ENCODE data around the gene FGF18. TPM values are rescaled to one million over a fixed set of nuclear protein-coding genes. Genes with fewer than 3 reads are reported as not detected.
A peak's percentile ranks its signal among the peaks of the same experiment; 100 is the strongest.
"Not testable (repeated sequence)": the region's sequence is repeated elsewhere in the genome, so short reads cannot be mapped to it uniquely, and the experiment has no call there.

The FGF18 gene
- total RNA-seq, 2 donors from 2014 or later: 0.41 to 0.51 TPM

DNA sequence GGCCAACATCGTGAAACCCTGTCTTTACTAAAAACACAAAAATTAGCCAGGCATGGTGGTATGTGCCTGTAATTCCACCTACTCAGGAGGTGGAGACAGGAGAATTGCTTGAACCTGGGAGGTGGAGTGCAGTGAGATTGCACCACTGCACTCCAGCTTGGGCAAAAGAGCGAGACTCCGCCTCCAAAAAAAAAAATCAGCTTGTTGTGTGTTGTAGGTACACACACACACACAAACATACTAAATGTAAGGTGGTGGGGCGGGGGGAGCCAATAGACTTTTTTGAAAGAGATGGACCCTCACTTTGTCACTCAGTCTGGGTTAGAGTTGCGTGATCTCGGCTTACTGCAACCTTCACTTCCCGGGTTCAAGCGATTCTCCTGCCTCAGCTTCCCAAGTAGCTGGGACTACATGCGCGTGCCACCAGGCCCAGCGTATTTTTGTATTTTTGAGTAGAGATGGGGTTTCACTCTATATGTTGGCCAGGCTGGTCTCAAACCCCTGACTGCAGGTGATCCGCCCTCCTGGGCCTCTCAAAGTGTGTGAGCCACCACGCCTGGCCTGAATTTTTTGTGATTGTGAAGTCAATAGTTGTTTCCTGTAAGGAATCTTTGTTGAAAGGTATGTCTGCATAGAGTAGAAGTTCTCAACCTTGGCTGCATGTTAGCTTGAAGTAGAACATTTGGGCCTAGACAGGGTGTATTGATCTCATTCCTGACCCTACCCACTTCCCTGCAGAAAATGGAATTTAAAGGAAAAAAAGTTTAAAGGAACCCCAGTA, 18.1 kb upstream of the FGF18 start:
- Histone ChIP-seq H3K27me3 (replicated peaks; ENCODE audit: insufficient read depth) (no peaks in the 10 kb centered on the region), H3K4me1 (replicated peaks) (no peaks in the 10 kb centered on the region), H3K36me3 (peaks cover 0 to 18% of the 10 kb centered on the region in 2 donors), H3K4me3 (no peak overlapping the region), H3K9me3 (no peaks in the 10 kb centered on the region), H3K27ac (no peak overlapping the region)
- intact Hi-C loops (cut with DNase I): no loop called here
- WGBS: 98% methylated on average over 13 of the region's 13 CpGs
- TF ChIP-seq POLR2AphosphoS5 (IDR thresholded peaks at IDR 0.05): no peak
- no peak for TF ChIP-seq CTCF (IDR thresholded peaks at IDR 0.05)
- TF ChIP-seq POLR2A (IDR thresholded peaks at IDR 0.05): no peak
- no peak for DNase-seq (ENCODE audit: low spot score)

DNA sequence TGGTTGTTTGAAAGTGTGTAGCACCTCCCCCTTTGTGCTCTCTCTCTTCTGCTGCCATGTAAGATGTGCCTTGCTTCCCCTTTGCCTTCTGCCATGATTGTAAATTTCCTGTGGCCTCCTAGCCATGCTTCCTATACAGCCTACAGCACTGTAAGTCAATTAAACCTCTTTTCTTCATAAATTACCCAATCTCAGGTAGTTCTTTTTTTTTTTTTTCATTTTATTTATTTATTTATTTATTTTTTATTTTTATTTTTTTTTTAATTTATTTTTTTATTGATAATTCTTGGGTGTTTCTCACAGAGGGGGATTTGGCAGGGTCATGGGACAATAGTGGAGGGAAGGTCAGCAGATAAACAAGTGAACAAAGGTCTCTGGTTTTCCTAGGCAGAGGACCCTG, 16.7 kb upstream of the FGF18 start:
- peaks cover 0 to 10% of the 10 kb centered on the region in 2 donors for H3K36me3 ChIP-seq
- H3K4me3 ChIP-seq; H3K27ac ChIP-seq; H3K9me3 ChIP-seq; H3K4me1 ChIP-seq (replicated peaks); intact Hi-C loops (cut with DNase I); H3K27me3 ChIP-seq (replicated peaks; ENCODE audit: insufficient read depth); DNase-seq (ENCODE audit: low spot score): not testable (repeated sequence)

DNA sequence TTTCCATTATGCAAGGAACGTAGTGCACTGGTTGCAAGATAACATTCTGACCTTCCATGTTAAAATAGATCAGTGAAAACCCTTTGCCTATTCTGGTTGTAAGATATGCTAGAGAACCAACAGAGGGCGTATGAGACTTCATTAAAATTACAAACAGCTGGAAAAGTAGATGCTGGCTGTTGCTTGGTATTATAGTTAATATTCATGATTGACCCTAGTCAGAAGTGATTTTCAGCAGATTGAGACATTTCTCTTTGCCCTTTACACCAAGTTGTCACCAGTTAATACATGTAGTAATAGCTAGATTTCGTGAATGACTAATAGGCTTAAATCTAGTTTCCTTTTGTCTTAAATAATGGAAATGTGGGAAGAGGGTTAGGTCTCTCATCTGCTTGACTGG, 13.8 kb upstream of the FGF18 start:
- Histone ChIP-seq H3K4me1 (replicated peaks) (no peaks in the 10 kb centered on the region), H3K27me3 (replicated peaks; ENCODE audit: insufficient read depth) (no peaks in the 10 kb centered on the region), H3K36me3 (peaks cover 0 to 6% of the 10 kb centered on the region in 2 donors), H3K4me3 (no peak overlapping the region), H3K9me3 (no peaks in the 10 kb centered on the region), H3K27ac (no peak overlapping the region)
- WGBS: 56% methylated on average over 3 of the region's 3 CpGs
- intact Hi-C loops (cut with DNase I): no loop called here
- TF ChIP-seq CTCF (IDR thresholded peaks at IDR 0.05): peak in 2 of 4 experiments; percentile 6 to 9
- TF ChIP-seq POLR2A (IDR thresholded peaks at IDR 0.05): no peak
- DNase-seq (ENCODE audit: low spot score): no peak

DNA sequence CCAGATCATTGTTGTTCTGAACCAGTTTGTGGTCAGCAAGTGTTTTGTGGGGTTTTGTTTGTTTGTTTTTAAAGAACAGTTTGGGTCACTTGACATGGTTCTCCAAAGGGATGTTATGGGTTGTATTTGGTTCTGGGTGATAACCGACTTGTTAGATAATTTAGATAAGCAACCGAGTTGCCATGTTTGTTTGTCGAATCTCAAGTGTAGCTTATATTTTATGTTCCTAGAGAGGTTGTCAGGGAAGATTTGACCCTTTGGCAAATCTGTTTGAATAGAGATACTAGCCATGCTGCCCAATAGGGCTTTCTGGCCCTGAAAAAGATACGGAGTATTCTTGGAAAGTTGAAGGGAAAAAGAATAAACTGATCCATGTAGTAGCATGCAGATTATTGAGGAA, 12.2 kb upstream of the FGF18 start:
- no peak overlapping the region for H3K4me3 ChIP-seq
- no peak for DNase-seq (ENCODE audit: low spot score)
- H3K27ac ChIP-seq: no peak overlapping the region
- no peaks in the 10 kb centered on the region for H3K4me1 ChIP-seq (replicated peaks)
- H3K27me3 ChIP-seq (replicated peaks; ENCODE audit: insufficient read depth): no peaks in the 10 kb centered on the region
- TF ChIP-seq POLR2A (IDR thresholded peaks at IDR 0.05) (no peak), CTCF (IDR thresholded peaks at IDR 0.05) (no peak), POLR2AphosphoS5 (IDR thresholded peaks at IDR 0.05) (no peak)
- no peaks in the 10 kb centered on the region for H3K9me3 ChIP-seq
- 69% methylated on average over 4 of the region's 4 CpGs for WGBS
- H3K36me3 ChIP-seq: no peaks in the 10 kb centered on the region
- intact Hi-C loops (cut with DNase I): no loop called here

DNA sequence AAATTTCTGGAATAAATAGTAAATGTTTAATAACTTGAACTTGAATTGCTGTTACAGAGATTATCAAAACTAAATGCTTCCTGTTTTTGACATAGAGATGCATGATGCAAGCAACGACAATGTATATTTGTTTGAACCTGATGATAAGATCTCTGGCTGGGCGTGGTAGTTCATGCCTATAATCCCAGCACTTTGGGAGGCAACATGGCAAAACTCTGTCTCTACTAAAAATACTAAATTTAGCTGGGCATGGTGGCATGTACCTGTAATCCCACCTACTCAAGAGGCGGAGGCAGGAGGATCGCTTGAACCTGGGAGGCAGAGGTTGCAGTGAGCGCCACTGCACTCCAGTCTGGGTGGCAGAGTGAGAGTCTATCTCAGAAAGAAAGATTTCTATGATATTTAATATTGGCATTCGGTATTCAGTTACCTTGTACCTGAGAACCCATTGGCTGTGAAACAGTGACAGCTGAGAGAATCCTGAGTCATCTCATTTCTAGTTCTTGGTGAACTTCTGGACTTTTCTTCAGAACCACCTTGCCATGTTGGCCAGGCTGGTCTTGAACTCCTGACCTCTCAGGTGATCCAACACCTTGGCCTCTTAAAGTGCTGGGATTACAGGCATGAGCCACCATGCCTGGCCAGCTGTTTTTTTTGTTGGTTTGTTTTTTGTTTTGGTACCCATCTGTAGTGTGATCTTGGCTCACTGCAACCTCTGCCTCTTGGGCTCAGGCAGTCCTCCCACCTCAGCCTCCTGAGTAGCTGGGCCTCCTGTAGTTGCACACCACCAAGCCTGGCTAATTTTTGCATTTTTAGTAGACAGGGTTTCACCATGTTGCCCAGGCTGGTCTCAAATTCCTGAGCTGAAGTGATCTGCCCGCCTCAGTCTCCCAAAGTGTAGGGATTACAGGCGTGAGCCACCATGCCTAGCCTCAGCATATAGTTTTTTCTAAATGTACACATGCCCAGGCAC, 10.0 kb upstream of the FGF18 start:
- 80% methylated on average over 8 of the region's 8 CpGs for WGBS
- TF ChIP-seq POLR2A (IDR thresholded peaks at IDR 0.05) (no peak), CTCF (IDR thresholded peaks at IDR 0.05) (no peak), POLR2AphosphoS5 (IDR thresholded peaks at IDR 0.05) (no peak)
- DNase-seq (ENCODE audit: low spot score): no peak
- H3K9me3 ChIP-seq: no peaks in the 10 kb centered on the region
- intact Hi-C loops (cut with DNase I): no loop called here
- no peaks in the 10 kb centered on the region for H3K36me3 ChIP-seq
- H3K27me3 ChIP-seq (replicated peaks; ENCODE audit: insufficient read depth): no peaks in the 10 kb centered on the region
- H3K4me1 ChIP-seq (replicated peaks): no peaks in the 10 kb centered on the region
- no peak overlapping the region for H3K4me3 ChIP-seq
- no peak overlapping the region for H3K27ac ChIP-seq
